Fibroblast of gingiva (primary cell): ENCODE results near the gene SBNO2.
A peak's percentile ranks its signal among the peaks of the same experiment; 100 is the strongest.

Source experiments
- DNase-seq: peaks from one replicate; pipeline ENCODE4 v3.0.0-alpha.2; 2011; ENCODE audit warnings: low read depth

Gene SBNO2

DNA sequence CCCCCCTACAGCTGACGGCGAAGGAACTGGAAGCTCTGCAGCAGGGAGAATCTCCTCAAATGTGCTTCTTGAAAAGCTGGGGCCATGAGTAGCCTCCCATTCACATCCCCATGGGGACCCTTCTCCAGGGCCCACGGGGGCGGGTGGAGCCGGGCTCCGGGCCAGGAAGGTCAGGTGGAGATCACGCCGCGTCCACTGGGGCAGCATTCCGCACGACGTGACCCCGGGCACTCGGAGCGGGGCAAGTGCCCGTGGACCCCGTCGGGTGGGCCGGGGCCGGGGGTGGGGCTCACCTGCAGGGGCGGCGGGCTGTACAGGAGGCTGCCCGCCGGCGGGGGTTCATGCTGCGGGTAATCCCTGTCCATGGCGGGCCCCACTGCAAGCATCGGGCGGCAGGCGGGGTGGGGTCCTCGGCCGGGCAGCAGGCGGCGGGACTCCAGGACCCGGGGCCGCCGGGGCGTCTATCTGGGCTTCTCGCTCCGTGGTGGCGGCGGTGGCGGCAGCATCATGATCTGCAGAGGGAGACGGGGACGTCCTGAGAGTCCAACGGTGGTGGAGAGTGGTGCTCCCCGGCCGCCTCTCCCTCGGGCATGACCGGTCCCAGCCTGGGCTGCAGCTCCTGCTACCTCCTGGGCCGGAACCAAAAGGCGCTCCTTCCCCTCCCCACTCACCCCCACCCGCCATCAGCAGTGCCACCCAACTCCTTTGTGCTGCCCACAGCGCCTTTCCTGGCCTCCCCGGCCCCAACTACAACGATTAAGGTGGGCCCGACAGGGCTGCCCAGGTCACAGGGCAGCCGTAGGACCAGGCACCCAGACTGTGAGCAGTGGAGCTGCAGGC is 20.0 kb downstream of the SBNO2 start:
- no peak for DNase-seq

- peak; percentile 51 for DNase-seq
Measured at GRCh38 chr19:1151917-1152587, 22.0 kb downstream of the SBNO2 start.

GRCh38 chr19:1151037-1151724 is 22.9 kb downstream of the SBNO2 start:
- DNase-seq: no peak

DNA sequence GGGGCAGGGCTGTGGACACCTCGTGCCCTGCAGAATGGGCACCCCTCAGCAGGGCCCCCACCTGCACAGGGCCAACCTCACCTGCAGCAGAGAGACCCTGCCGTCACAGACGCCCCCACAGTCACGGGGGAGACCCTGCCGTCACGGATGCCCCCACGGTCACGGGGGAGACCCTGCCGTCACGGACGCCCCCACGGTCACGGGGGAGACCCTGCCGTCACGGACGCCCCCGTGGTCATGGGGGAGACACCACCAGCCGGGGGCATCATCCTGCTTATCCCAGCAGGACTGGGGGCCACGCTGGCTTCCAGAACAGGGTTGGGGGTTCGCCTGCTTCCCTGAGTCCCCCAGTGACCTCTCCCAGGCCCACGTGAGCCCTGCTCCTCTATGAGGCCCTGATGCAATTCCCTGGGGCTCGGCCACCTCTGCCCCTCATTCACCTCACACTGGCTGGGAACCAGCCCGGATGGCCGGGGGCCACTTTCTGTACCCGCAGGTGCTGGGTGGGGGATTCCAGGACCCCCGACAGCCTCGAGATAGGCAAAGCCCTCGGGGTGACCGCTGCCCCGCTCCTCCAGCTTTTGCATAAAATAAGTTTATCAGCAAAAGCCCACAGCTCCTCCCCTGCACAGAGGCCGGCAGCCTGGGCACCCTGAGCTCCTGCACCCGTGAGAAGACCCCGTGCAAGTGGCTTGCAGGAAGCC is 23.6 kb downstream of the SBNO2 start:
- DNase-seq: no peak

DNA sequence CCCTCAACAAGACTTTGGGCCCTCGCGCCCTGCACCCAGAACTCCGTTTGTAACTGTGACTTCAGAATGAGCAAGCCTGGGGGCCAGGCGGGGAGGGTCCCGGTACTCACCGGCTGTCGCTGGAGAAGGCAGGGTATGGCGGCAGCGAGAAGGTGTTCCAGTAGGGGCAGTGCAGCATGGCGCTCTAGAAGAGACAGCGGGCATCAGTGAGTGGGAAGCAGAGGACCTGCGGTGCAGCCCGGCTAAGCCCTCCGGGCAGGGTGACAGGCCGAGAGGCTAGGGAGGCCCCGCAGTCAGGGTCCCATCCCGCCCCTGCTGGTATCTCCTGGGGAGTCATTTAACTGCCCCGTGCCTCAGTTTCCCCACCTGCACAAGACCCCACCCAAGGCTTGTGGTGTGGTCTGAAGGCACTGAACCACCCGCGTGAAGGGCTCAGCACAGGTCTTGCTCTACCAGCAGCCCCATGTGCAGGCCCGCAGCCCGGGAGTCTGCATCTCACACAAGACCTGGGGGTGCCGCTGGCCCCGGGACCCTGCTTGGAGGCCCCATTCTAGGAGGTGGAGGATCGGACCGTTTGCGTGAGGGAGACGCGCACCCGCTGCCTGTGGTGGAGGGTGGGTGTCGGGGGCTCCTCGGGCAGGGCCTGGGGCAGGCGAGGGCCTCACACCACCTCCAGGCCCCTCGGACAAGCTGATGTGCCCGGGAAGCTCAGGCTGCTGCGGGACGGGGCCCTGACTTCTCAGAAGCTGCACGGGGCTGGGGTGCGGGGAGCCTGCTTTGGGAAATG is 24.6 kb downstream of the SBNO2 start:
- no peak for DNase-seq

DNA sequence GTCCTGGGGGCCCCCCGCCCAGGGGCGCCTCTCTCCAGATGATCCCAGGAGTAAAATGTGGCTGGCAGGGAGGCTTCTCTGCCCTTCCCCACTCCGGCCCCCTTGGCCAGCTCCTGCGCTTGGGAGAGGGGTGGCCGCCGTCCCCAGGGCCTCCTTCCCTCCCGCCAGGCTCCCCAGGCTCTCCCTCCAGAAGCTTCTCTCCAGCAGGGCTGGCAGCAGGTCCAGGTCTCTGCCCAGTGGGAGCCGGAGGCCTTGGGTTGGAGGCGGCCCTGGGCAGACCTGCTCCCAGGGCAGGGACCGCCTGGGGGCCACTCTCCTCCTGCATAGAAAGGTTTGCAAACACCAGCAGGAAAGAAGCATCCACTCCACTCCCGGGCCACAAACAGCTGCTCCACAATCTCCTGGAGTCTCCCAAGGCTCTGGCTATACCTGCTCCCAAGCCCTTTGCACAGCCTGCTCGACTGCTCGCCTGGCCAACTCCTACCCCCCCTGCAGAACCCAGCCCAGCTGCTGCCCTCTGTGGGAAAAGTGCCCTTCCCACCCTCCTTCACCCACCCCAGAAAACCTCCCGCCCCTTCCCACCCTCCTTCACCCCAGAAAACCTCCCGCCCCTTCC is 26.0 kb downstream of the SBNO2 start:
- DNase-seq: no peak

GRCh38 chr19:1146858-1147780 is 26.9 kb downstream of the SBNO2 start:
- DNase-seq: no peak

- DNase-seq: no peak
Measured at GRCh38 chr19:1146412-1146699, 27.7 kb downstream of the SBNO2 start.

DNA sequence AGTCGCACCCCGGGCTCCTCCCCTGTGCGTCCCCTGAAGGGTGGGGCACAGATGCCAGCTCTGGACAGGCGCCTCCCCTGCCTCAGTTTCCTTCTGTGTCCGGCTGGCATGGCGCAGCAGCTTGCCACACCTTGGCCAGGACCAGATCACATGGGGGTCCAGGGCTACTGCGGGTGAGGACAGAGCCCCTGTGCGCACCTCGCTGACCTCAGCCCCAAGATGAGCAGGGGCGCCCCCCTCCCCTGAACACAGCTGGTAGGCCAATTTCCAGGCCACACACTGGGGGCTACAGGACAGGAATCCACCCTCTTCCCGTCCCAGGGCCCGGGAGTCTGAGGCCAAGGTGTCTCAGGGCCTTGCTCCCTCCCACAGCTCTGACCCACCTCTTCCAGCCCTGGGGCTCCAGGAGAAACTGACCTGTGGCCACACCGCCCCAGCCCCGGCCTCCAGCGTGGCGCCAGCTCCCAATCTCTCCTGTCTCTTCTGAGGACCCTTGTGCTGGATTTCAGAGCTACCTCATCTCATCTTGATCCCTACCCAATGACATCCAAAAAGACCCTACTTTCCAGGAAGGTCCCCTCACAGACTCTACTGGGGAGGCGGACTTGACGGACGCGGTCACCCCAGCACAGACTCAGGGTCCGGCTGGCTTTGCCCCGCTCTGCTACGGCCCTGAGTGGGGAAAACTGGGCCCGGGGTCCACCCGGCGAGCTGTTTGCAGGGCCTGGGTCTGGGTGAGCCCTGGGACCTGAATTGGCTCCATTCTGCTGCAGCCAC is 28.2 kb downstream of the SBNO2 start:
- DNase-seq: no peak

GRCh38 chr19:1144741-1145140 is 29.3 kb downstream of the SBNO2 start:
- DNase-seq: no peak

GRCh38 chr19:1143828-1144399 is 30.2 kb downstream of the SBNO2 start:
- no peak for DNase-seq

DNA sequence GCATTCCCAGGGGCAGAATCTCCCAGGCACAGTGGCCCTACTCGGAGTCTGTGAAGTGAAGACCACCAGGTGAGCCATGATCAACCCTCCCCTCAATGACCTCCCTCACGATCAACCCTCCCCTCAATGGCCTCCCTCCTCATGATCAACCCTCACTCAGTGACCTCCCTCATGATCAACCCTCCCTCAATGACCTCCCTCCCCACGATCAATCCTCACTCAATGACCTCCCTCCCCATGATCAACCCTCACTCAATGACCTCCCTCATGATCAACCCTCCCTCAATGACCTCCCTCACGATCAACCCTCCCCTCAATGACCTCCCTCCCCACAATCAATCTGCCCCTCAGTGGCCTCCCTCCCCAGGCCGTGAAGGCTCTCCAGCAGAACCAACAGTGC is 32.1 kb downstream of the SBNO2 start:
- DNase-seq: no peak

GRCh38 chr19:1140272-1141027 is 33.6 kb downstream of the SBNO2 start:
- no peak for DNase-seq

DNA sequence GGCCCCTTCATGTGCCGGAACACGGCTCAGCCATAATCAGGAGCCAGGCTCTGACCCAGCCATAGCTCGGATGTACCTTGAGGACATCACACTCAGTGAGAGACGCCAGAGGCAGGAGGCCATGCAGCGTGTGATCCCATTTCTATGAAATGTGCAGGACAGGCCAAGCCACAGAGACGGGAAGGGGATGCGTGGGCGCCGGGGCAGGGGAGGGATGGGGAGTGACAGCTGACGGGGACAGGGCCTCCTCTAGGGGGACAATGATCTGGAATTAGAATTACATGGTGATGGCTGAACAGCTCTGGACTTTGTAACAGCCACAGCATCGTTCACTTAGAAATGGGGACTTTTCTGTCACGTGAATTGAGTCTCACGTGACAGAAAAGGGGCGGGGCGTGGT is 34.9 kb downstream of the SBNO2 start:
- DNase-seq: no peak

DNA sequence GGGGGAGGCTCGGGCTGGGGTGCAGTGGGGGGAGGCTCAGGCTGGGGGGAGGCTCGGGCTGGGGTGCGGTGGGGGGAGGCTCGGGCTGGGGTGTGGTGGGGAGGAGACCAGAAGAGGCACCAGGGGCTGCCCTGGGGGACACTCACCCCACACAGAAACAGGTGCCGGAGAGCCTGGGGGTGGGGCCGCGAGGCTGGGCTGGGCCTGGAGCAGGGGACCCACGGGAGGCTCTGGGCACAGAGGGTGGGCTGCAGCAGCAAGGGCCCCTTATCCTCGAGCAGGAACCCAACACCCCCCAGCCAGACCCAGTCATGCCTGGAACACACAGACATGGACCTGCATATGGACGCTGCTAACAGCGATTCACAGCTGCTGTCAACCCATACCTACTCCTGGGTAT is 35.9 kb downstream of the SBNO2 start:
- DNase-seq: no peak

- DNase-seq: no peak
Measured at GRCh38 chr19:1136621-1137317, 37.3 kb downstream of the SBNO2 start.

GRCh38 chr19:1136201-1136600 is 37.9 kb downstream of the SBNO2 start:
- DNase-seq: no peak

DNA sequence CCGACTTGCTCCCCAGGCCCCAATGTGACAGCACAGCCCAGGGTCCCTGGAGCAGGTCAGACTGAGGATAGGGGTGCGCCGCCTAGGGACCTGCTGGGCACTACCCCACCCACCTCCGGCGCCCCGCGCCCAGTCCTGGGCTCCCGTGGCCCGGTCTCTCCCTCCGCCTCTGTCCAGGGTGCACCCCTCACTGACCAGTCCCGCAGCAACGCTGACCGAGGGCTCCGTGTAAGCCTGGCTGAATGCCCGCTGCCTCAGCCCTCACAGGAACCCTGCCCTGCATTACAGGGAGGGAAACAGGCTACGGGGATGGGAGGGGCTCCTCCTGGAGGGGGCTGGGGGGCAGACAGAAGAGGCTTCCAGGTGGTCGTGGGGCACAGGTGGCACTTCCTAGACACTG is 38.6 kb downstream of the SBNO2 start:
- no peak for DNase-seq
